HepG2 (cell line): Measurements from ENCODE around the gene MEA1. TPM values are rescaled to one million over a fixed set of nuclear protein-coding genes. Genes with fewer than 3 reads are reported as not detected.

Source experiments
- ARHGAP35 ChIP-seq: sonication (generic); formaldehyde crosslinking; IDR thresholded peaks from 2 replicates; pipeline ENCODE4 v1.9.0; 2022; ENCODE audit warnings: mild to moderate bottlenecking, inconsistent platforms, moderate library complexity, missing genetic modification reagents, borderline replicate concordance
- KDM2A ChIP-seq: sonication (generic); formaldehyde crosslinking; IDR thresholded peaks from 2 replicates; pipeline ENCODE4 v1.4.0; 2020; ENCODE audit warnings: low read depth, missing genetic modification reagents, borderline replicate concordance
- KLF15 ChIP-seq: sonication (generic); formaldehyde crosslinking; IDR thresholded peaks from 2 replicates; pipeline ENCODE4 v1.8.1; 2023; ENCODE audit warnings: borderline replicate concordance, mild to moderate bottlenecking, inconsistent platforms, missing genetic modification reagents, mixed read lengths
- MAFF ChIP-seq: IDR thresholded peaks from 2 replicates; pipeline ENCODE4 v1.6.1; 2011; ENCODE audit warnings: low read depth, low read length, improper control_type of control experiment
- NFE2 ChIP-seq: sonication (generic); formaldehyde crosslinking; IDR thresholded peaks from 2 replicates; pipeline ENCODE4 v1.4.0; 2020; ENCODE audit warnings: missing genetic modification reagents
- PRMT3 ChIP-seq: sonication (generic); formaldehyde crosslinking; IDR thresholded peaks from 2 replicates; pipeline ENCODE4 v1.8.1; 2022; ENCODE audit warnings: low read depth, mild to moderate bottlenecking, moderate library complexity, missing genetic modification reagents, borderline replicate concordance
- XRCC5 ChIP-seq: fragments of 200-400 bp; formaldehyde crosslinking; optimal IDR thresholded peaks from 2 replicates; pipeline ENCODE3; 2017; ENCODE audit warnings: mild to moderate bottlenecking, low read length
- ZFP62 ChIP-seq: sonication (generic); formaldehyde crosslinking; IDR thresholded peaks from 2 replicates; pipeline ENCODE4 v1.4.0; 2020; ENCODE audit warnings: missing genetic modification reagents
- ZNF263 ChIP-seq: sonication (generic); formaldehyde crosslinking; IDR thresholded peaks from 2 replicates; pipeline ENCODE4 v1.4.0; 2020; ENCODE audit warnings: missing genetic modification reagents
- ZNF264 ChIP-seq: sonication (generic); formaldehyde crosslinking; IDR thresholded peaks from 2 replicates; pipeline ENCODE4 v1.4.0; 2020; ENCODE audit warnings: missing genetic modification reagents
- ZNF333 ChIP-seq: sonication (generic); formaldehyde crosslinking; IDR thresholded peaks from 2 replicates; pipeline ENCODE4 v1.4.0; 2020; ENCODE audit warnings: mild to moderate bottlenecking, missing genetic modification reagents, borderline replicate concordance
- ZNF746 ChIP-seq: sonication (generic); formaldehyde crosslinking; IDR thresholded peaks from 2 replicates; pipeline ENCODE4 v1.8.0; 2022; ENCODE audit warnings: mild to moderate bottlenecking, missing genetic modification reagents
- polyA plus RNA-seq, 8 experiments: library from polyadenylated mRNA; depleted of rRNA in 3 of 8; stranded (reverse) in 7 of 8; unstranded in 1 of 8; fragments of >200 nt; fragmentation: Illumina TruSeq in 4 of 8; extraction: Trizol in 4 of 8; gene quantifications; 2 replicates each; pipeline versions ENCODE4 v1.2.1 to v1.2.3, GENCODE V29; 2011 to 2016; ENCODE audit warnings: low read depth in 4 of 8, missing spikeins in 1 of 8, mixed read lengths in 1 of 8; ENCODE audit not compliant: insufficient read depth in 1 of 8
- total RNA-seq, 5 experiments: library from RNA; depleted of rRNA; stranded (reverse); fragments of >200 nt; fragmentation: Illumina TruSeq; extraction: Trizol; gene quantifications; 2 replicates each; pipeline ENCODE4 v1.2.3, GENCODE V29; 2016; ENCODE audit warnings: low read depth in 1 of 5
- TF ChIP-seq, protein P1 (sequence below): sonication (generic); formaldehyde crosslinking; conservative IDR thresholded peaks from 2 replicates; pipeline ENCODE4 v1.4.0; 2020; ENCODE audit warnings: missing genetic modification reagents
- TF ChIP-seq, protein P2 (sequence below): sonication (generic); formaldehyde crosslinking; IDR thresholded peaks from 2 replicates; pipeline ENCODE4 v1.4.0; 2020; ENCODE audit warnings: missing genetic modification reagents, mild to moderate bottlenecking, borderline replicate concordance
- TF ChIP-seq, protein P3 (sequence below): sonication (generic); formaldehyde crosslinking; IDR thresholded peaks from 2 replicates; pipeline ENCODE4 v1.5.0; 2020; ENCODE audit warnings: mild to moderate bottlenecking, missing genetic modification reagents
- TF ChIP-seq, protein P4 (sequence below): sonication (generic); formaldehyde crosslinking; IDR thresholded peaks from 2 replicates; pipeline ENCODE4 v1.4.0; 2020; ENCODE audit warnings: mild to moderate bottlenecking, missing genetic modification reagents
- TF ChIP-seq, protein P5 (sequence below): sonication (generic); formaldehyde crosslinking; IDR thresholded peaks from 2 replicates; pipeline ENCODE4 v1.4.0; 2020; ENCODE audit warnings: mild to moderate bottlenecking, missing genetic modification reagents, borderline replicate concordance

Gene MEA1
- total and polyA plus RNA-seq, 2 of the 13 experiments (the other 11 are each of a cell fraction or from before 2014, with no cell fraction given), result 75.6 to 86.2 TPM

- TF ChIP-seq, protein P1, sequence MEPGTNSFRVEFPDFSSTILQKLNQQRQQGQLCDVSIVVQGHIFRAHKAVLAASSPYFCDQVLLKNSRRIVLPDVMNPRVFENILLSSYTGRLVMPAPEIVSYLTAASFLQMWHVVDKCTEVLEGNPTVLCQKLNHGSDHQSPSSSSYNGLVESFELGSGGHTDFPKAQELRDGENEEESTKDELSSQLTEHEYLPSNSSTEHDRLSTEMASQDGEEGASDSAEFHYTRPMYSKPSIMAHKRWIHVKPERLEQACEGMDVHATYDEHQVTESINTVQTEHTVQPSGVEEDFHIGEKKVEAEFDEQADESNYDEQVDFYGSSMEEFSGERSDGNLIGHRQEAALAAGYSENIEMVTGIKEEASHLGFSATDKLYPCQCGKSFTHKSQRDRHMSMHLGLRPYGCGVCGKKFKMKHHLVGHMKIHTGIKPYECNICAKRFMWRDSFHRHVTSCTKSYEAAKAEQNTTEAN (CRISPR knock-in tag), result 0 out of 2 replicates have a peak, but pooled peaks have one; percentile 26
- TF ChIP-seq KDM2A (CRISPR knock-in tag) (no peak), XRCC5 (no peak), MAFF (no peak), ZNF264 (CRISPR knock-in tag) (peak; percentile 22; the same call in 1 of the 2 replicates), PRMT3 (CRISPR knock-in tag) (no peak), ARHGAP35 (CRISPR knock-in tag) (no peak), ZNF263 (CRISPR knock-in tag) (no peak), ZNF333 (no peak), KLF15 (no peak), ZFP62 (CRISPR knock-in tag) (no peak), NFE2 (CRISPR knock-in tag) (no peak), ZNF746 (CRISPR knock-in tag) (0 out of 2 replicates have a peak, but pooled peaks have one; percentile 50)
- TF ChIP-seq, protein P2, sequence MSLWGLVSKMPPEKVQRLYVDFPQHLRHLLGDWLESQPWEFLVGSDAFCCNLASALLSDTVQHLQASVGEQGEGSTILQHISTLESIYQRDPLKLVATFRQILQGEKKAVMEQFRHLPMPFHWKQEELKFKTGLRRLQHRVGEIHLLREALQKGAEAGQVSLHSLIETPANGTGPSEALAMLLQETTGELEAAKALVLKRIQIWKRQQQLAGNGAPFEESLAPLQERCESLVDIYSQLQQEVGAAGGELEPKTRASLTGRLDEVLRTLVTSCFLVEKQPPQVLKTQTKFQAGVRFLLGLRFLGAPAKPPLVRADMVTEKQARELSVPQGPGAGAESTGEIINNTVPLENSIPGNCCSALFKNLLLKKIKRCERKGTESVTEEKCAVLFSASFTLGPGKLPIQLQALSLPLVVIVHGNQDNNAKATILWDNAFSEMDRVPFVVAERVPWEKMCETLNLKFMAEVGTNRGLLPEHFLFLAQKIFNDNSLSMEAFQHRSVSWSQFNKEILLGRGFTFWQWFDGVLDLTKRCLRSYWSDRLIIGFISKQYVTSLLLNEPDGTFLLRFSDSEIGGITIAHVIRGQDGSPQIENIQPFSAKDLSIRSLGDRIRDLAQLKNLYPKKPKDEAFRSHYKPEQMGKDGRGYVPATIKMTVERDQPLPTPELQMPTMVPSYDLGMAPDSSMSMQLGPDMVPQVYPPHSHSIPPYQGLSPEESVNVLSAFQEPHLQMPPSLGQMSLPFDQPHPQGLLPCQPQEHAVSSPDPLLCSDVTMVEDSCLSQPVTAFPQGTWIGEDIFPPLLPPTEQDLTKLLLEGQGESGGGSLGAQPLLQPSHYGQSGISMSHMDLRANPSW (CRISPR knock-in tag), result no peak
- TF ChIP-seq, protein P3, sequence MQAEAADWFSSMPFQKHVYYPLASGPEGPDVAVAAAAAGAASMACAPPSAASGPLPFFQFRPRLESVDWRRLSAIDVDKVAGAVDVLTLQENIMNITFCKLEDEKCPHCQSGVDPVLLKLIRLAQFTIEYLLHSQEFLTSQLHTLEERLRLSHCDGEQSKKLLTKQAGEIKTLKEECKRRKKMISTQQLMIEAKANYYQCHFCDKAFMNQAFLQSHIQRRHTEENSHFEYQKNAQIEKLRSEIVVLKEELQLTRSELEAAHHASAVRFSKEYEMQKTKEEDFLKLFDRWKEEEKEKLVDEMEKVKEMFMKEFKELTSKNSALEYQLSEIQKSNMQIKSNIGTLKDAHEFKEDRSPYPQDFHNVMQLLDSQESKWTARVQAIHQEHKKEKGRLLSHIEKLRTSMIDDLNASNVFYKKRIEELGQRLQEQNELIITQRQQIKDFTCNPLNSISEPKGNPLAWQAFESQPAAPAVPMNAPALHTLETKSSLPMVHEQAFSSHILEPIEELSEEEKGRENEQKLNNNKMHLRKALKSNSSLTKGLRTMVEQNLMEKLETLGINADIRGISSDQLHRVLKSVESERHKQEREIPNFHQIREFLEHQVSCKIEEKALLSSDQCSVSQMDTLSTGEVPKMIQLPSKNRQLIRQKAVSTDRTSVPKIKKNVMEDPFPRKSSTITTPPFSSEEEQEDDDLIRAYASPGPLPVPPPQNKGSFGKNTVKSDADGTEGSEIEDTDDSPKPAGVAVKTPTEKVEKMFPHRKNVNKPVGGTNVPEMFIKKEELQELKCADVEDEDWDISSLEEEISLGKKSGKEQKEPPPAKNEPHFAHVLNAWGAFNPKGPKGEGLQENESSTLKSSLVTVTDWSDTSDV (CRISPR knock-in tag), result no peak
- TF ChIP-seq, protein P4, sequence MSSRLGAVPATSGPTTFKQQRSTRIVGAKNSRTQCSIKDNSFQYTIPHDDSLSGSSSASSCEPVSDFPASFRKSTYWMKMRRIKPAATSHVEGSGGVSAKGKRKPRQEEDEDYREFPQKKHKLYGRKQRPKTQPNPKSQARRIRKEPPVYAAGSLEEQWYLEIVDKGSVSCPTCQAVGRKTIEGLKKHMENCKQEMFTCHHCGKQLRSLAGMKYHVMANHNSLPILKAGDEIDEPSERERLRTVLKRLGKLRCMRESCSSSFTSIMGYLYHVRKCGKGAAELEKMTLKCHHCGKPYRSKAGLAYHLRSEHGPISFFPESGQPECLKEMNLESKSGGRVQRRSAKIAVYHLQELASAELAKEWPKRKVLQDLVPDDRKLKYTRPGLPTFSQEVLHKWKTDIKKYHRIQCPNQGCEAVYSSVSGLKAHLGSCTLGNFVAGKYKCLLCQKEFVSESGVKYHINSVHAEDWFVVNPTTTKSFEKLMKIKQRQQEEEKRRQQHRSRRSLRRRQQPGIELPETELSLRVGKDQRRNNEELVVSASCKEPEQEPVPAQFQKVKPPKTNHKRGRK (CRISPR knock-in tag), result no peak
- TF ChIP-seq, protein P5, sequence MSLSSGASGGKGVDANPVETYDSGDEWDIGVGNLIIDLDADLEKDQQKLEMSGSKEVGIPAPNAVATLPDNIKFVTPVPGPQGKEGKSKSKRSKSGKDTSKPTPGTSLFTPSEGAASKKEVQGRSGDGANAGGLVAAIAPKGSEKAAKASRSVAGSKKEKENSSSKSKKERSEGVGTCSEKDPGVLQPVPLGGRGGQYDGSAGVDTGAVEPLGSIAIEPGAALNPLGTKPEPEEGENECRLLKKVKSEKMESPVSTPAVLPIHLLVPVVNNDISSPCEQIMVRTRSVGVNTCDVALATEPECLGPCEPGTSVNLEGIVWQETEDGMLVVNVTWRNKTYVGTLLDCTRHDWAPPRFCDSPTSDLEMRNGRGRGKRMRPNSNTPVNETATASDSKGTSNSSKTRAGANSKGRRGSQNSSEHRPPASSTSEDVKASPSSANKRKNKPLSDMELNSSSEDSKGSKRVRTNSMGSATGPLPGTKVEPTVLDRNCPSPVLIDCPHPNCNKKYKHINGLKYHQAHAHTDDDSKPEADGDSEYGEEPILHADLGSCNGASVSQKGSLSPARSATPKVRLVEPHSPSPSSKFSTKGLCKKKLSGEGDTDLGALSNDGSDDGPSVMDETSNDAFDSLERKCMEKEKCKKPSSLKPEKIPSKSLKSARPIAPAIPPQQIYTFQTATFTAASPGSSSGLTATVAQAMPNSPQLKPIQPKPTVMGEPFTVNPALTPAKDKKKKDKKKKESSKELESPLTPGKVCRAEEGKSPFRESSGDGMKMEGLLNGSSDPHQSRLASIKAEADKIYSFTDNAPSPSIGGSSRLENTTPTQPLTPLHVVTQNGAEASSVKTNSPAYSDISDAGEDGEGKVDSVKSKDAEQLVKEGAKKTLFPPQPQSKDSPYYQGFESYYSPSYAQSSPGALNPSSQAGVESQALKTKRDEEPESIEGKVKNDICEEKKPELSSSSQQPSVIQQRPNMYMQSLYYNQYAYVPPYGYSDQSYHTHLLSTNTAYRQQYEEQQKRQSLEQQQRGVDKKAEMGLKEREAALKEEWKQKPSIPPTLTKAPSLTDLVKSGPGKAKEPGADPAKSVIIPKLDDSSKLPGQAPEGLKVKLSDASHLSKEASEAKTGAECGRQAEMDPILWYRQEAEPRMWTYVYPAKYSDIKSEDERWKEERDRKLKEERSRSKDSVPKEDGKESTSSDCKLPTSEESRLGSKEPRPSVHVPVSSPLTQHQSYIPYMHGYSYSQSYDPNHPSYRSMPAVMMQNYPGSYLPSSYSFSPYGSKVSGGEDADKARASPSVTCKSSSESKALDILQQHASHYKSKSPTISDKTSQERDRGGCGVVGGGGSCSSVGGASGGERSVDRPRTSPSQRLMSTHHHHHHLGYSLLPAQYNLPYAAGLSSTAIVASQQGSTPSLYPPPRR, result peak; percentile 25; the same call in 1 of the 2 replicates
Observed at GRCh38 chr6:42978487-42978838, 35.3 kb downstream of the MEA1 start (continued).
